Measurements from ENCODE around the gene ACE.

ACE gene

DNA sequence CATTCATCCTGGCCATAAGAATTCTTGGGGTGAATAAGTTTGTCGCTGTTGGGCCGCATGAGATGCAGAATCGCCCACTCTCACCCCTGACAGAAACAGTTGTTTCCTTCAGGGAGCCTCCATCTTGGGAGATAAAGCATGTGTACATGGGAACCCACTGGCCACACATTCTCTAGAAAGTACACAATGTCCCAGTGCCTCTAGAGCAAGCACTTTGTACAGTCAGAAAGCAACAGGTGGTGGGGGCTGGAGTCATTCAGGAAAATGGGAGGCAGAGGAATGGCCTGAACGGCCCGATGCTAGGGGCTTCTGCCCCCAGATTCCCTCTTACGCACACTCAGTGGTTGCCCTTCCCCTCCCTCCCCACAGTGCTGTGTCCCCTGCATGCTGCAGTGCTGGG lies 16.1 kb downstream of the ACE start:
- no peak for DNase-seq

DNA sequence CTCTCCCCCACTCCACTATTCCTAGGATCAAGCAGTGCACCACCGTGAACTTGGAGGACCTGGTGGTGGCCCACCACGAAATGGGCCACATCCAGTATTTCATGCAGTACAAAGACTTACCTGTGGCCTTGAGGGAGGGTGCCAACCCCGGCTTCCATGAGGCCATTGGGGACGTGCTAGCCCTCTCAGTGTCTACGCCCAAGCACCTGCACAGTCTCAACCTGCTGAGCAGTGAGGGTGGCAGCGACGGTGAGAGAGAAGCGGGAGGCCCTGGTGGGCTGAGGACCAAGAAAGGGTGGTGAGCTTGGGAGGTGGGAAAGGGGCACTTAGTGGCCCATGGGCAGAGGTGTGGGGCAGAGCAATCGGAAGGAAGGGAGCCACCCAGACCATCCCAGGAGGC lies 16.6 kb downstream of the ACE start:
- no peak for DNase-seq

DNA sequence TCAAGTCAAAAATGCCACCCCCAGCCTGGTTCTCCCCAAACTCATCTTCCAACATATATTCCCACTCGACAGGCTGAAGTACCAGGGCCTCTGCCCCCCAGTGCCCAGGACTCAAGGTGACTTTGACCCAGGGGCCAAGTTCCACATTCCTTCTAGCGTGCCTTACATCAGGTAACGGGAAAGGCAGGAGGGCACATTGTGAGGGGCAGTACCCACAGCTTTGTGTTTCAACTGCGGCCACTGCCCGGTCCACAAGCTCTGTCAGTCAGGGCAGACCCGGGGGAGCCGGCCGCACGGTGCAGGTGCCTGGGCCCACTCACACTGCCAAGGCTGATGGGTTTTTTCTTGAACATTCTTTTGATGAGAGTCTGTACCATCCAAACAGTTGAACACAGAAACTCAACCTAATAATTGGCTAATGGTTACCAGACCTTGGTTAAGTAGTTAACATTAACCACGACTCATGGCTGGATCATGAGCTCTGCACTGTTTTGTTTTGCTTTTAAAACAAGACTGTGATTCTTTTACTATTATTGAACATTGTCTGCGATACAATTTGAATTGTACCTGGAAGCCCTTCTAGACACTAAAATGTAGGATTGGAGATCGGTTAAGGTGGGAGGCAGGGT lies 17.6 kb downstream of the ACE start:
- no peak for DNase-seq

DNA sequence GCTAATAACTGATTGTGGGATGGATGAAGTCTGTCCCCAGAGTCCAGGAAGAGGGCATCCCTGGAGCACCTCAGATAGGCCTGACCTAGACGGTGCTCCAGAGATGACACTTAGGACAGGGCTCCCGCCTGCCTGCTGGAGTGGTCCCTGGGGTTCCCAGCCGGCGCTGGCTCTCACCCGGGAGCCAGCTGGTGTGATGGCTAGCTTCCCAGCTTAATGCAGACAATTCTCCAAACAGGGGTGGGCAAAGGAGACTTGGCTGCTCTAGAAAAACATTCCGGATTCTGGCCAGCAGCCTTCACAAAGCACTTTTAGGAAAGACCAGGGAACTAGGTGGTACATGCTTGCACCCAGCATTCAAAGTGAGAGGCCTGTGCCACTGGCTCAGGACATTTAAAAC lies 18.6 kb downstream of the ACE start:
- no peak for DNase-seq

DNA sequence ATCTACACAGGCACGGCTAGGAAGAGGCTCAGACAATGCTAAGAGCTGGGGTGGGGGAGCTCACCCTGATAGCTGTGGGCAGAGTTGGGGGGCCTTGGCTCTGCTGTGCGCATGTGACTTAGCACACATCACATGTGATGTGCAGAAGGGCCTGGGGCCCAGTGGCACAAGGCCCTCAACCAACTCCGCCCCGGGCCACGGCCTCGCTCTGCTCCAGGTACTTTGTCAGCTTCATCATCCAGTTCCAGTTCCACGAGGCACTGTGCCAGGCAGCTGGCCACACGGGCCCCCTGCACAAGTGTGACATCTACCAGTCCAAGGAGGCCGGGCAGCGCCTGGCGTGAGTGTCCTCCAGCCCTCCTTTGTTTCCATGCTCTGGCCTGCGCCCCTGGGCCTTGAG lies 19.3 kb downstream of the ACE start:
- no peak for DNase-seq

DNA sequence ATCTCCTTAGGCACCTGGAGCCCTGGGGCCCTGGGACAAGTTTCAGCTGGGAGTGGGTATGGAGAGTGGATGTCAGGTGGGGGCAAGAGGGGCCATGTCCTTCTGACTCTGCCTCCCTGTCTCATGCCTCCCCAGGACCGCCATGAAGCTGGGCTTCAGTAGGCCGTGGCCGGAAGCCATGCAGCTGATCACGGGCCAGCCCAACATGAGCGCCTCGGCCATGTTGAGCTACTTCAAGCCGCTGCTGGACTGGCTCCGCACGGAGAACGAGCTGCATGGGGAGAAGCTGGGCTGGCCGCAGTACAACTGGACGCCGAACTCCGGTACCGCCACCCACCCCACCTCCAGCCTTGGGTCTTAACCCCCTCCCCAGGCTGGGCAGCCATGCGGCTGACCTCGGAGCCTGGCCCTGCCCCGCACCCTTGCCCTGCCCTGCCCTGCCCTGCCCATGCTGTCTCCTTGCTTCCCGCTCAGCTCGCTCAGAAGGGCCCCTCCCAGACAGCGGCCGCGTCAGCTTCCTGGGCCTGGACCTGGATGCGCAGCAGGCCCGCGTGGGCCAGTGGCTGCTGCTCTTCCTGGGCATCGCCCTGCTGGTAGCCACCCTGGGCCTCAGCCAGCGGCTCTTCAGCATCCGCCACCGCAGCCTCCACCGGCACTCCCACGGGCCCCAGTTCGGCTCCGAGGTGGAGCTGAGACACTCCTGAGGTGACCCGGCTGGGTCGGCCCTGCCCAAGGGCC lies 20.0 kb downstream of the ACE start:
- no peak for DNase-seq

DNA sequence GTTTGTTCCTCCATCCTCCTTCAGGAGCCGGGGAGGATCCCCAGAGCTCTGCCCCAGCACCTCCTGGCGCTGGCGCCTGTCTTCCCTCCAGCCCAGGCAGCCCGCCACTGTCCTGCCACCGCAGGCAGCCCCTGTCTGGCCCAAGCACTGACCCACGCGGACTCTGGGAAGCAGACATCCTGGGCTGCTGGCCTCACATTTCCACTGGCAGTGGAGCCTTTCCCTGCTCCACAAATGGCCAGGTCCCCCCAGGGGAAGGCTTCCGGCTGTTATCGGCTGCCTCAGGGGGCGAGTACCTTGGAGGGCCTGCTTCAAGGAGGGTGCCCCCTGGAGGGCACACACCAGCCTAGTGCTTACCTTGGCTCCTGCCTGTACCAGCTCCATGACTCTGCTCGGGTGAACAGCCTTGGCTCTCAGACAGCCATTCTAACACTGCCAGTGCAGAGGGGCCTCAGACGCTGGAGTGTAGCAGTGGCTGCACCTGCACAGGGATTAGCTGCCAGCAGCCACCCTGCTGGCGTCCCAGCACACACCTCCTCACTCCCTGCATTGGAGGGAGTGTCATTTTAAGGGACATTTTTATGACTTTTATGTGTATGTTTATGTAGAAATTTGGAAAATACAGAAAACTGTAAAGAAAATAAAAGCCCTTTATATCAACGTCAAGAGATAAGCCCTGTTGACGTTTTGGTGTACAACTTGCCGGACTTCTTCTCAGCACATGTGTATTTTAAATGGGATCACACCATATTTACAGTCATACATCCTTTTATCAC lies 21.0 kb downstream of the ACE start:
- DNase-seq, result no peak

DNA sequence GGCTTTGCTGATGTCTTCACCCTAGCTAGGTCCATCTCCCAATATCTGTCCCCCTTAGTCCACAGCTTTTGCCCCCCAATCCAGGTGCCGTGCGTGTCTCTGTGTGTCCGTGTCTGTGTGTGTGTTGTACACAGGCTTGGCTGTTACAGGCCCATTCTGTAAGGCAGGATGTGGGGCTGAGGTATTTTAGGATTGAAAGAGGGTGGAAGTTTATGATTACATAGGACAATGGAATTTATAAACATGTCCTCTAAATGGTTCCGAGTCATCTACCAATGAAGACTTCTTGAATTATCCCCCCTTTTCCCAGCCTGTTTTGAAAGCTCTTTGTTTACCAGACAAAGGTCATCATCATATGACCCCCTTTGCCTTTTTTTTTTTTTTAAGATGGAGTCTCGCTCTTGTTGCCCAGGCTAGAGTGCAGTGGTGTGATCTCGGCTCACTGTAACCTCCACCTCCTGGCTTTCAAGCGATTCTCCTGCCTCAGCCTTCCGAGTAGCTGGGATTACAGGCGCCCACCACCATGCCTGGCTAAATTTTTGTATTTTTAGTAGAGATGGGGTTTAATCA lies 21.9 kb downstream of the ACE start:
- no peak for DNase-seq

DNA sequence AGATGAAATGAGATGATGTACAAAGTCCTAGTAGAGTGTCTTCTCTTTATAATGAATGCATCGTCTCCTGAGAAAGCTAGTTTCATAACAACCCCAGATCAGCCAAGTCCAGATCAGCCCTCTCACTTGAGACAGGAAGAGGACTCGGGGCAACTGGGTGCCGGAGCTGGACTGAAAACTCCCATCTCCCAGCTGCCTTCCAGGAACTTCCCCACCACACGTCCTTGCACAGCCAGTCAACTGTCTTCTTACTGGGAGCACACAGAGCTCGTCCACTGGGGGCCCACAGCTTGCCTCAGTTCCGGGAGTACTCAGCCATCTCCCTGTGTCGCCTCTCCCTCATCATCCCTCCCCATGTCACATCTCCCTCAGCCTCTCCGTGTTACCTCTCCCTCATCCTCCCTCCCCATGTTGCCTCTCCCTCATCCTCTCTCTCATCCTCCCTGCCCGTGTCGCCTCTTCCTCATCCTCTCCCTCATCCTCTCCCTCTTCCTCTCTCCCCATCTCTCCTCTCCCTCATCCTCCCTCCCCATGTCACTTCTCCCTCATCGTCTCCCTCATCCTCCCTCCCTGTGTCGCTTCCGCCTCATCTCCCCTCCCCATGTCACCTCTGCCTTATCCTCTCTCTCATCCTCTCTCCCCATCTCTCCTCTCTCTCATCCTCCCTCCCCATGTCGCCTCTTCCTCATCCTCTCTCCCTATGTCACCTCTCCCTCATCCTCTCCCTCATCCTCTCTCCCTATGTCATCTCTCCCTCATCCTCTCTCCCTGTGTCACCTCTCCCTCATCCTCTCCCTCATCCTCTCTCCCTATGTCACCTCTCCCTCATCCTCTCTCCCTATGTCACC lies 23.9 kb downstream of the ACE start:
- DNase-seq, result no peak

DNA sequence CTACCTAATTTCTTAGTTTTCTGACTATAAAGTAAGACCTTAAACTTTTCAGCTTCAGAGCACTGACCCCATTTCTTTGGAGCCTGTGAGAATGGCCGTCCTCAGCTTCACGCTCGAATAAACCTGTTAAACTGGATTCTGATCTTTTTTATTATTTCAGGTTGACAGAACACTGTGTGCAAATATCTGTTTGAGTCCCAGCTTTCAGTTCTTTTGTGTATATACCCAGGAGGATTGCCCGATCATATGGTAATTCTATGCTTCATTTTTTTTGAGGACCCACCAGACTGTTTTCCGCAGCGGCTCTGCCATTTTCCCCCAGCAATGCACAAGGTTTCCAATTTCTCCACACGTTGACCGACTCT lies 26.5 kb downstream of the ACE start:
- no peak for DNase-seq

DNA sequence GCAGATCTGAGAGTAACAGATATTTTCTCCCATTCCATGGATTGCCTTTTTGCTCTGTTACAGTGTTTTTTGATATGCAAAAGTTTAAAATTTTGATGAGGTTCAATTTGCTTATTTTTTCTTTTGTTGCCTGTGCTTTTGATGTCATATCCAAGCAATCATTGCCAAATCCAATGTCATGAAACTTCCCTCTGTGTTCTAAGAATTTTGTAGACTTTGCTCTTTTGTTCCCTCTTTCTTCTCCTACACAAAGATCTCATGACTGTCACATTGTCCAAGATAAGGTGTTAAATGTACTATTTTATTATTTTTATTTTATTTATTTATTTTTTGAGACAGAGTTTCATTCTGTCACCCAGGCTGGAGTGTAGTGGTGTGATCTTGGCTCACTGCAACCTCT lies 27.4 kb downstream of the ACE start:
- DNase-seq, result no peak

DNA sequence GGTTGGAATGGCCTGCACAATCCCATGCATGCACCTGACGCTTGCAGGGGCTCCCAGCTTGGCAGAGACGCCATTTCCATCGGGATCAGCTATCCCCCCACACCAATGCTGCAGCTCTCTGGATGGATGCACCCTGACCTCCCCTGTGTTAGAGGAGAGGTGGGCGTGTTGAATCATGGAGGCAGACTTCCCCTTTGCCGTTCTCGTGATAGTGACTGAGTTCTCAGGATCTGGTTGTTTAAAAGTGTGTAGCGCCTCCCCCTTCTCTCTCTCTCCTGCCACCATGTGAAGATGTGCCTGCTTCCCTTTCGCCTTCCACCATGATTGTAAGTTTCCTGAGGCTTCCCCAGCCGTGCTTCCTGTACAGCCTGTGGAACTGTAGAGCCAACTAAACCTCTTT lies 28.5 kb downstream of the ACE start:
- no peak for DNase-seq

DNA sequence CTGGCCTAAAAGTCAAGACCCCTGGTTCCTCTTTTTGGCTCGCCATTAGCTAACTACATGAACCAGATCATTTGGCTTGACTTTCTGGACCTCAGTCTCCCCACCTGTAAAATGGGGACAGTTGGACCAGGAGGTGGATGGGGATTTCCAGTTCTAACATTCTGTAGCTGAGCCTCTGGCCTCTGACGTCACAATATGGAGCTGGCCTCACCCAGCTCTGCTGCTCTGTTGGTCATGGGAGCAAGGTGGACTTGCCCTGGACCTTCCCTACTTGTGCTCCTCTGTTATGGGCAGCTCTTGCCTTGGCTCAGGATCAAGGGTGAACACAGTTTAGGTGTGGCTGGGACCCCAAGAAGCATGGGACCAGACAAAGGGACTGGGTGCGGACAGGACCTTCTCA lies 29.8 kb downstream of the ACE start:
- DNase-seq, result no peak

DNA sequence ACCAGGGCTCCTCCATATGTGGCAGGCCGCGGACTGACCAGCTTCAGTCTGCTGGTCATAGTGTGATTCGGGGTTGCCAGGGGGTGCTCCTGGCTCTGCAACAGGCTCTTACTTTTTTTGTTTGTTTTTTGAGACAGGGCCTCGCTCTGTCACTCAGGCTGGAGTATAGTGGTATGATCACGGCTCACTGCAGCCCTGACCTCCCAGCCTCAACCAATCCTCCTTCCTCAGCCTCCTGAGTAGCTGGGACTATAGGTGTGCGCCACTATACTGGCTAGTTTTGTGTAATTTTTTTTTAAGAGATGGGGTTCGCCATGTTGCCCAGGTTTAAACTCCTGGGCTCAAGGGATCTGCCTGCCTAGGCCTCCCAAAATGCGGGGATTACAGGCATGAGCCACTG lies 34.5 kb downstream of the ACE start:
- DNase-seq, result no peak

DNA sequence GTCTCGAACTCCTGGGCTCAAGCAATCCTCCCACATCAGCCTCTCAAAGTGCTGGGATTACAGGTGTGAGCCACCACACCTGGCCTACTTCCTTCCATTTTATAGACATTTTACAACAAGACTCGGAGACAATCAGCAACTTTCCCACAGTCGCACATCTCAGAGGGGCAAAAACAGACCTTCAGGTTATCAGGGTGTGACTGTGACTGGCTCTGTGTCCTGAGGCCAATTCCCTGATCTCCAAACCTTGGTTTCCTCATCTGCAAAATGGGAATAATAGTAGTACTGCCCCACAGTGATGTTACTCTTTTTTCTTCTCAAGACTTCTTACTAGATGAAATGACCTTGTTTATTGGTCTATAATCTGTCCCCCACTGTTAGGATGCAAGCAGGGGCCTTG lies 35.5 kb downstream of the ACE start:
- DNase-seq, result no peak

DNA sequence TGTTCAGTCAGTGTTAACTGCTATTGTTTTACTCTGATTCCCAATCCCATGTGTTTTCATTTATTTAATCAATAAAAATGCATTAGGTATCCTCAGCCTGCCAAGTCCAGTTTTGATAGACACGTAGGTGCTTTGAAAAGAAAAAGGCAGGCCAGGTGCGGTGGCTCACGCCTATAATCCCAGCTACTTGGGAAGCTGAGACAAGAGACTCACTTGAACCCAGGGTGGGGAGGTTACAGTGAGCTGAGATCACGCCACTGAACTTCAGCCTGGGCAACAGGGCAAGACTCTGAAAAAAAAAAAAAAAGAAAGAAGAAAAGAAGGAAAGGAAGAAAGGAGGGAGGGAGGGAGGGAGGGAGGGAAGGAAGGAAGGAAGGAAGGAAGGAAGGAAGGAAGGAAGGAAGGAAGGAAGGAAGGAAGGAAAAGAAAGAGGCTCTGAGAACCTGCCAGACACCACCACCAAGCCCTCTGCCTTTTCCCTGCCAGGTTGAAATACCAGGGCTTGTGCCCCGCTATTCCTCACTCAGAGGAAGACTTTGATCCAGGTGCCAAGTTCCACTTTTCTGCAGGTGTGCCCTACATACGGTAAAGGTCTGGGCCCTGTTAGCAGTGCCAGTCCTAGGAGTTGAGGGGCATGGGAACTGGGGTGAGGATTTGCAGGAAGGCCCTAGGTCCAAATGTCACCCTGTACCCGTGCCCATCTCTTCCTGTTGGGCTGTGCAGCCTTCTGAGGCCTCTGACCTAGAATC lies 36.2 kb downstream of the ACE start:
- DNase-seq, result no peak

DNA sequence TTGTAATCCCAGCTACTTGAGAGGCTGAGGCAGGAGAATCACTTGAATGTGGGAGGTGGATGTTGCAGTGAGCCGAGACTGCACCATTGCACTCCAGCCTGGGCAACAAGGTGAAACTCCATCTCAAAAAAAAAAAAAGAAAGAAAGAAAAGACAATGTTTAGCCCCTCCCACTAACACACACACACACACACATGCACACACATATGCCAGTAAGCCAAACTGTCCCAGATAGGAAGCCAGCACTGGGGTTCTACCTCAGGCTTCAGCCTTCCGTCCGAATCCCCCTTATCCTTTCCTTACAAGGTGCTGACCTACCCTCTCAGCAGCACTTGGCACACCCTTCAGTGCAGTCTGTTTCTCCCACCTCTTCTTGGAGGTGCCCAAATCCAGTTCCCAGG lies 37.6 kb downstream of the ACE start:
- DNase-seq, result no peak

DNA sequence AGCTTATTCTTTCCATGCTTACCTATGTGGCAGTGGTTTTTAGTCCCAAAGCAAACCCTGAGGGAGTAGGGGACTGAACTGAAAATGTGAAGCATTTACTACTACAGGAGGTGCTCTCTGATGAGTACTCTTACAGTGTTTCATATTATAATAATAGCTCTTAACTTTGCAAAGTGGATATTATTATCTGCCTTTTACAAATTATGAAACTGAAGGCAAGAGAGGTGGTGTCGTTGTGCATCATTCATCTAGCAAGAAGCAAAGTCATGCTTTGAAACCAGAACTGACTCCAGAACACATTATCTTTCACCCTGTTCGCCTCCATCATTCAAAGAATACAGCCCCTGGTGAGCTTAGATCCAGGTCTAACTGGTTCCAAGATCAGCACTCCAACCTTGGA lies 38.1 kb downstream of the ACE start:
- DNase-seq, result no peak

DNA sequence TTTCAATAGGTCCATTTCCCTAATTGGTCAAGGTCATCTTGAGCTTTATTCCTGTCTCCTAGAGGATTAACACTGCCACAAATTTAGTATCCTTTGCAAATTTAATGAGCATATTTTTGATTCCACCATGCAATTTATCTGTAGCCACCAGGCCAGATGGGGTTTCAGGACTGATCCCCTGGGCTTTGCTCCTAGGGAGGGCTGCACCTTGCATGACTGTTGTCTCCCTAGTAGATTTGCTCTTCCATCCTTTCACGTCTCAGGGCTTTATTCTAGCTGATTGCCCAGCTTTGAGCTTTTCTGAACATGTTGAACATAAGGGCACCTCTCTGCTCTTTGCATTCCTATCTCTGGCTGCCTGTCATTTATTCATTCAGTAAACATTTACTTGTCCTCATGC lies 38.6 kb downstream of the ACE start:
- DNase-seq, result no peak

DNA sequence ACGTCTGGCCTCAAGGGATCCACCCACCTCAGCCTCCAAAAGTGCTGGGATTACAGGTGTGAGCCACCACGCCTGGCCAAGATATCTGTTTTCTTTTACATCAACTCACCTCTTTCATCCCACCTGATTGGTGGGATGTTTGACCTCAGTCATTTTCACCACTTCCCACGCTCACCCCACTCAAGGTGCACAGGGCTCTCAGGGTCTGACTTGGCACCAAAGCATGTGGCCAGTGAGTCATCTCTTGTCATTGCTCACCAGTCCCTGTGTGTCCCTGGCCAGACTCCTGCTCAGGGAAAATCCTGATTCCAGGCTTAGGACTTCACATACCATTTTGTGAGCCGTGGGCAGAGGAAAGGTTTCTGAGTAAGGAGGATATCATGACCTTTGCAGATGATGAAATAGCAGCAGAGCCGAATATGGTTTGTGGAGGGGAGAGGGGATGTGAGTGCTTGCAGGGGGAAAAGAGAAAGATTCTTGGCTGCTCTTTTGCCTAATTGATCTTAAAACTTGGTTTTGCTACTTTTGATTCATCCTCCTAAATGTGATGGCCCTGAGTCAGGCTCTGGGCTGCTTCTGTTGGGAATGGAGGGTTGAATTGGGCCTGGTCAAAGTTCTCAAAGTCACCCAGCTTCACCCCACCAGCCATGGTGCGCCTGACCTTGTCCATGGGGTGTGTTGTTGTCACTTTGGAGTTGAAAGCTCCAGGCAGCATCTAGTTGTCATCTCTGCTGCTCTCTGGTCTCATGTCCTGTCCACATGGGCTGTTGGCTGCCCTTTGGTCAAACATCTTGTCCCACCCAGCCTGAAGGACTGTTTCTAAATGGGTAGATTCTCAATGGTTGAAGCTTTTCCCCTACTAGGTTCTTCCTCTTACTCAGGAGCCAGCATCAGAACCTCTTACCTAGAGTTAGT lies 40.3 kb downstream of the ACE start:
- no peak for DNase-seq

All from CD4-positive, alpha-beta T cell treated with Interleukin-21 for 1 hour (primary cell).